Endometrium (tissue), 2 donors: Measurements from ENCODE around the gene NPFFR2.
"Not testable (repeated sequence)": the region's sequence is repeated elsewhere in the genome, so short reads cannot be mapped to it uniquely, and the experiment has no call there.

Experiments
- FAIRE-seq: peaks from 2 replicates; lab custom pipeline; 2012; peaks lifted over from hg19 to GRCh38; lab: Jason Lieb, UNC
- donor health status: control.
- donor health status: control.

NPFFR2 gene

GRCh38 chr4:72112514-72113156 is 80.8 kb downstream of the NPFFR2 start:
- no peak for FAIRE-seq

DNA sequence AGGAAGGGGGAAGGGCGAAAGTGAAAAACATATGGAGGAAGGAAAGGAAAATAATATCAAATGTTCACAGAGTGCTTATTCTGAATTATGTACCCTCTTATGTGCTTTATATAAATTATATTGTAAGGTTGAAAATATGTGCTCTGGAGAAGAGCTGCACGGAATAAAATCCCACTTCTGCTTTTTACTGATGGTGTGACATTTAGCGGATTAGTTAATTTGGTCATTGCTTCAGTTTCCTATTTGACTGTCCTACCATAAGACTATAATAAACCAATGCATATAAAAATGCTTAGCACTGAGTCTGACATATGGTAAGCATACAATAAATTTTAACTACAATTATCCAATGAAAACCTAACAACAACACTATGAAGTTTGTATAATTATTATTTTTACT is 86.2 kb downstream of the NPFFR2 start:
- no peak for FAIRE-seq

- no peak for FAIRE-seq
Observed at GRCh38 chr4:72119946-72120345, 88.1 kb downstream of the NPFFR2 start.

DNA sequence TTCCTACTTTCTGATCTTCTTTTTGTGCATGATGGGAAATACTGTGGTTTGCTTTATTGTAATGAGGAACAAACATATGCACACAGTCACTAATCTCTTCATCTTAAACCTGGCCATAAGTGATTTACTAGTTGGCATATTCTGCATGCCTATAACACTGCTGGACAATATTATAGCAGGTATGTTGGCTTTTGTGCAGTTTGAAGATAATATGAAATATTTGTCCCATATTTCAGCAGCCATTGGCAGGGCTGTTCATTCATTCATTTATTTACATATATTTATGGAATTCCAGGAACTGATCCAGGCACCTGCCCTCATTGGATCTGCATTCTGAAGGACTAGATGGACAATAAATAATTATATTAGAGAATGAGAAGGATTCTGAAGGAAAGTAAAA is 96.9 kb downstream of the NPFFR2 start:
- no peak for FAIRE-seq

DNA sequence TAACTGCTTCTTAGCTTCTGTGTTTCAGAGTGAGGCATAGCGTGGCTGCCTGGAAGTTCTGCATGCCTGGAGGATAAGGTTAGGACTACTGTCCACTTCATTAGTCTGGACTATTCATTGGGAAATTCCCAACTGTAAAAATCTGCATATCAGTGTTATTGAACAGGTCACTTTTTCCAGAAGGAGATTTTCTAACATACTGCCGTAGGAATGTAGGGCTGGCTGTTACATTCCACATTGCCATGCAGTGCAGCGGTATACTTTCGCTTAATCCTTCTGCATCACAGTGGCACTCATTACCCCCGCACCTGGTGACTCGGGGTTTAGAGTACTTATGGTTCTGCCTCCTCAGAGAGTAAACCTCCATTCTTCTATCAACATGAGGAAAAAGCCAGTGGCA is 104.6 kb downstream of the NPFFR2 start:
- FAIRE-seq: no peak

- not testable (repeated sequence) for FAIRE-seq
Observed at GRCh38 chr4:72139997-72140396, 108.2 kb downstream of the NPFFR2 start.

- no peak for FAIRE-seq
Observed at GRCh38 chr4:72144241-72144640, 112.4 kb downstream of the NPFFR2 start.

DNA sequence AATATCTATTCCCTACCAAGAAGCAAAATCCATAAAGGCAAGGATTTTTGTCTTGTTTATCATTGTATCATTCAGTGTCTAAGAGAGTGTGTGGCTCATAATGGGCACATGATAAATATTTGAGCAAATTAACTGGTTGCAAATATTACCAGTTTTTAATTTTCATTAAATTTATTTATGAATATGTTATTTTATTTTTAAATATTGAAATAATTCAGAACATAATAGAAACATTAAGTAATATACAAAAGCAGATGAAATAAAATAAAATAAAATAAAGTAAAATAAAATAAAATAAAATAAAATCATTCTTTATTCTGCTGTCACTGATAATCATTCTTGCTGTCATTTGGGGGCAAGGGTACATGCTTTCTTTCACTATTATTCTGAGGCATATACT is 120.9 kb downstream of the NPFFR2 start:
- peak; percentile 60 for FAIRE-seq

- not testable (repeated sequence) for FAIRE-seq
Observed at GRCh38 chr4:72153634-72154033, 121.8 kb downstream of the NPFFR2 start.

DNA sequence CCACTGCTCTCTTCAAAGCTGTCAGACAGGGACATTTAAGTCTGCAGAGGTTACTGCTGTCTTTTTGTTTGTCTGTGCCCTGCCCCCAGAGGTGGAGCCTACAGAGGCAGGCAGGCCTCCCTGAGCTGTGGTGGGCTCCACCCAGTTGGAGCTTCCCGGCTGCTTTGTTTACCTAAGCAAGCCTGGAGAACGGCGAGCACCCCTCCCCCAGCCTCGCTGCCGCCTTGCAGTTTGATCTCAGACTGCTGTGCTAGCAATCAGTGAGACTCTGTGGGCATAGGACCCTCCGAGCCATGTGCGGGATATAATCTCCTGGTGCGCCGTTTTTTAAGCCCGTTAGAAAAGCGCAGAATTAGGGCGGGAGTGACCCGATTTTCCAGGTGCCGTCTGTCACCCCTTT is 137.5 kb downstream of the NPFFR2 start:
- not testable (repeated sequence) for FAIRE-seq

- no peak for FAIRE-seq
Observed at GRCh38 chr4:72169861-72170260, 138.1 kb downstream of the NPFFR2 start.

DNA sequence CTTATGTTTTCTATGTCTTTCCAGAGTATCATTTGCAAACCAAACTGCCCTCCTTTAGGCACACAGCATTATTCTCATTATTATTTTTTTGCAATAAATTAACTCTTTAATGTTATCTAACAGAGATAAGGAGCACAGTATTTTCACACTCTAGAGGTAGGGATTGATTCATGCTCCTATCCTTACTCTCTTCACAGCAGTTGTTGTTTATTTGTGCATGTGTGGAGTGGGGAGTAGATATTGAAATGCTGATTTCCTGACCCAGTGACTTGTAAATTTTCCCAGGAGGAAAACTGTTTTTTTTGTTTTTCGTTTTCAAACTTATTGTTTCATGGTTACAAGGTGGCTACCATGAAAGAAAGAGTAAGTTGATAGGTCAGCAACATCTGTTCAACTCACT is 140.0 kb downstream of the NPFFR2 start:
- no peak for FAIRE-seq

DNA sequence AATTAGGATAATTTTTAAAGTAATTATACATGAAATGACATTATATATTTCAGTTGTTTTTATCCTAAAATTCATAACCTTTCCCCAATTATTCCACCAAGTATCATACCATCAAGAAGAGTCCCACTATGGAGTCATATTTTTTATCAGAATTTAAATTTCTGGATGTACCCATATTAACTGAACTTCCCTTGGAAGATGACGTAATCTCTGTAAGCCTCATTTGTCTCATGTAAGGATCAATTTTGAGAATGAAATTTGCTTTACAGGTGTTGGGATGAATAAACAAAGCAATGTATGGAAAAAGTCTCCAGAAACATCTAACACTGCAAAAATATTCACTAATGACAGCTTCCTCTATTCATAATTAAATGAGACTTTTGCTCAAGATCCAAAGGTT is 147.5 kb downstream of the NPFFR2 start:
- no peak for FAIRE-seq

DNA sequence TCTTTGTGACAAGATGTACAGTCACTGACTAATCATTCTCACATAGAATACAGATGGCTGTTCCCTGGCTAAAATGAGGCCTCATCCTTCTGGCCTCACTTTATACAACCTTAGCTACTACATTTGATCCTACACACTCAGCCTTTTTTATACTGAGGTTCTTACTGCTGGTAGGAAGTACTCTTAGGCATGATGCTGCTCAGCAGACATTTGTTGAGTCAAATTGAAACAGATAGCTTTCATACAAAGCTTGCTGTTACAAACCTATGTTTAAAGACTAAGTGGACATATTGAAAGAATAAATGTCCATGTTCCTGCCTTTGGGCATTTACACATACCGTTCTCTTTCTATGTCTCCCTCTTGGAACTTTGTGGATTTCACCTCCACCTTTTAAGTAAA is 154.9 kb downstream of the NPFFR2 start:
- no peak for FAIRE-seq

- FAIRE-seq: no peak
Observed at GRCh38 chr4:72194046-72194445, 162.2 kb downstream of the NPFFR2 start.

DNA sequence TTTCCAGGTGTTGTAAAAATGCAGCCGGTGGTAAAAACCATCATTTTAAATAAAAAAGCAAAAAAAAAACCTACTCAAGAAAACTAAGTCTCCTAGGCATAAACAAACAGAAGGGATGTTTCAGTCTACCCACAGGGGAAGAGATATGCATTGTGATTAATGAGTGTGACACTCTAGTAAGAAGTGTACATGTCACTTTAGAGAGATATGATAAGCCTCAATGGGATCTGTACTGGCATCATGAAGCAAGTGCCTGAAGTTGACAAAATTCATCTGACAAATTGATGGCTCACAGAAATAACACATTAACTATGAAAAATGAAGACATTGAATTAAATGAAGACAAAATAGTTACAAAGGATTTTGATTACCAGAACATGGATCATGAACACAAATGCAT is 162.7 kb downstream of the NPFFR2 start:
- FAIRE-seq: no peak
